Measurements from ENCODE around the gene AP3D1. TPM values are rescaled to one million over a fixed set of nuclear protein-coding genes. Genes with fewer than 3 reads are reported as not detected.
"Not testable (repeated sequence)": the region's sequence is repeated elsewhere in the genome, so short reads cannot be mapped to it uniquely, and the experiment has no call there.

Gene AP3D1
- total and polyA plus RNA-seq, 9 of the 15 experiments (the other 6 are each of a cell fraction or from before 2014, with no cell fraction given): 1.2 to 86.1 (median 35.9) TPM

DNA sequence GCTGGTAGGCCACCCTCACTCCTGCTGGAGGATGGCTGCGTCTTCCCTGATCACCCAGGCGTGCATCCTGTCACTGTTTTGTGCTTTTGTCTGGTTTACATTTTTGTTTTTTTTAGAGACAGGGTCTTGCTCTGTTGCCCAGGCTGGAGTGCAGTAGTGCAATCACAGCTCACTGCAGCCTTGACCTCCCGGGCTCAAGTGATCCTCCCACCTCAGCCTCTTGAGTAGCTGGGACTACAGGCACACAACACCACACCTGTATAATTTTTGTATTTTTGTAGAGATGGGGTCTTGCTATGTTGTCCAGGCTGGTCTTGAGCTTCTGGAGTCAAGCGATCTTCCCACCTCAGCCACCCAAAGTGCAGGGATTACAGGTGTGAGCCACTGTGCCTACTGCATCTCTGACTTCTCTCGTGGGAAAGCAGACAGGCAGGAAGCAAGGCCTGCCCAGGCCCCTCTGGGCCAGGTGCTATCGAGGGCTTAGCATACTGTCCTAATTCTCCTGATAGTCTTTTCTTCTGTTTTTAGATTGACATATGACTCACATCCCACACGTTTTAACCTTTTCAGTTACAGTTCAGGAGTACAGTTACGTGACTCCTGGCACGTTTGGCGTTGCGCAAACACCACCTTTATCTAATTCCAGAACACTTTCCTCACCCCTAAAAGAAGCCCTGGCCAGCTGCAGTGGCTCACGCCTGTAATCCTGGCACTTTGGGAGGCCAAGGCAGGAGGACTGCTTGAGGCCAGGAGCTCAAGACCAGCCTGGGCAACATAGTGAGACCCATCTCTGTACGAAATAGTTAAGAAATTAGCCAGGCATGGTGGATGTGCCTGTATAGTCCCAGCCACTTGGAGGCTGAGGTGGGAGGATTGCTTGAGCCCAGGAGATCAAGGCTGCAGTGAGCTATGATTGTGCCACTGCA lies 64.4 kb downstream of the AP3D1 start (continued):
- TF ChIP-seq, protein P1, sequence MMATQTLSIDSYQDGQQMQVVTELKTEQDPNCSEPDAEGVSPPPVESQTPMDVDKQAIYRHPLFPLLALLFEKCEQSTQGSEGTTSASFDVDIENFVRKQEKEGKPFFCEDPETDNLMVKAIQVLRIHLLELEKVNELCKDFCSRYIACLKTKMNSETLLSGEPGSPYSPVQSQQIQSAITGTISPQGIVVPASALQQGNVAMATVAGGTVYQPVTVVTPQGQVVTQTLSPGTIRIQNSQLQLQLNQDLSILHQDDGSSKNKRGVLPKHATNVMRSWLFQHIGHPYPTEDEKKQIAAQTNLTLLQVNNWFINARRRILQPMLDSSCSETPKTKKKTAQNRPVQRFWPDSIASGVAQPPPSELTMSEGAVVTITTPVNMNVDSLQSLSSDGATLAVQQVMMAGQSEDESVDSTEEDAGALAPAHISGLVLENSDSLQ (IDR thresholded peaks at IDR 0.05): peak; percentile 59
- peak; percentile 80 for TF ChIP-seq FOSL1 (tag; conservative IDR thresholded peaks at IDR 0.05)
- peak; percentile 24; the same call in 1 of the 2 replicates for TF ChIP-seq EP300 (IDR thresholded peaks at IDR 0.05; ENCODE audit: low read length)
- TF ChIP-seq ADNP (tag; IDR thresholded peaks at IDR 0.05): 0 out of 2 replicates have a peak, but pooled peaks have one; percentile 36
- TF ChIP-seq, protein P2, sequence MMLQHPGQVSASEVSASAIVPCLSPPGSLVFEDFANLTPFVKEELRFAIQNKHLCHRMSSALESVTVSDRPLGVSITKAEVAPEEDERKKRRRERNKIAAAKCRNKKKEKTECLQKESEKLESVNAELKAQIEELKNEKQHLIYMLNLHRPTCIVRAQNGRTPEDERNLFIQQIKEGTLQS (IDR thresholded peaks at IDR 0.05): peak; percentile 81
- TF ChIP-seq, protein P2 (CRISPR knock-in tag; conservative IDR thresholded peaks at IDR 0.05): not testable (repeated sequence)
- TF ChIP-seq SMARCA5 (IDR thresholded peaks at IDR 0.05): peak; percentile 54; the same call in 1 of the 2 replicates
- TF ChIP-seq ATF1, MYNN (CRISPR knock-in tag; IDR thresholded peaks at IDR 0.05): not testable (repeated sequence)
- 0 out of 2 replicates have a peak, but pooled peaks have one; percentile 33 for TF ChIP-seq ATF1 (tag; IDR thresholded peaks at IDR 0.05)
- TF ChIP-seq SOX6 (IDR thresholded peaks at IDR 0.05): peak; percentile 75
- TF ChIP-seq DPF2 (IDR thresholded peaks at IDR 0.05): peak; percentile 58; the same call in 1 of the 2 replicates
- peak; percentile 63 for TF ChIP-seq RBM25 (IDR thresholded peaks at IDR 0.05; ENCODE audit: low read depth, low read length, severe bottlenecking)
- TF ChIP-seq LEF1 (IDR thresholded peaks at IDR 0.05): peak; percentile 37; the same call in 1 of the 2 replicates
- peak; percentile 53 for TF ChIP-seq MEIS2 (IDR thresholded peaks at IDR 0.05; ENCODE audit: partially characterized antibody)
- peak; percentile 40; the same call in 1 of the 2 replicates for TF ChIP-seq SMARCE1 (IDR thresholded peaks at IDR 0.05)
- TF ChIP-seq ZEB2 (IDR thresholded peaks at IDR 0.05): peak; percentile 81; the same call in 1 of the 2 replicates
- TF ChIP-seq MYNN (IDR thresholded peaks at IDR 0.05): peak; percentile 66; the same call in 1 of the 2 replicates
- peak; percentile 72 for TF ChIP-seq ARID1B (IDR thresholded peaks at IDR 0.05)
- peak; percentile 71 for TF ChIP-seq TCF3 (CRISPR knock-in tag; IDR thresholded peaks at IDR 0.05)
- 0 out of 2 replicates have a peak, but pooled peaks have one; percentile 24 for TF ChIP-seq ATF7 (IDR thresholded peaks at IDR 0.05)
- TF ChIP-seq, protein P3, sequence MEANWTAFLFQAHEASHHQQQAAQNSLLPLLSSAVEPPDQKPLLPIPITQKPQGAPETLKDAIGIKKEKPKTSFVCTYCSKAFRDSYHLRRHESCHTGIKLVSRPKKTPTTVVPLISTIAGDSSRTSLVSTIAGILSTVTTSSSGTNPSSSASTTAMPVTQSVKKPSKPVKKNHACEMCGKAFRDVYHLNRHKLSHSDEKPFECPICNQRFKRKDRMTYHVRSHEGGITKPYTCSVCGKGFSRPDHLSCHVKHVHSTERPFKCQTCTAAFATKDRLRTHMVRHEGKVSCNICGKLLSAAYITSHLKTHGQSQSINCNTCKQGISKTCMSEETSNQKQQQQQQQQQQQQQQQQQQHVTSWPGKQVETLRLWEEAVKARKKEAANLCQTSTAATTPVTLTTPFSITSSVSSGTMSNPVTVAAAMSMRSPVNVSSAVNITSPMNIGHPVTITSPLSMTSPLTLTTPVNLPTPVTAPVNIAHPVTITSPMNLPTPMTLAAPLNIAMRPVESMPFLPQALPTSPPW (CRISPR knock-in tag; IDR thresholded peaks at IDR 0.05): 0 out of 2 replicates have a peak, but pooled peaks have one; percentile 30
- TF ChIP-seq DACH1 (IDR thresholded peaks at IDR 0.05; ENCODE audit: partially characterized antibody): peak; percentile 56
- peak; percentile 87; the same call in 1 of the 2 replicates for TF ChIP-seq GATAD2A (IDR thresholded peaks at IDR 0.05)
- TF ChIP-seq BHLHE40 (IDR thresholded peaks at IDR 0.05; ENCODE audit: low read length): peak; percentile 96
- peak; percentile 90 for TF ChIP-seq CEBPG (CRISPR knock-in tag; IDR thresholded peaks at IDR 0.05)
- peak; percentile 67 to 89; a peak in 3 of 4 replicates for TF ChIP-seq CEBPG (tag; conservative IDR thresholded peaks at IDR 0.05 in 1 of 2, IDR thresholded peaks at IDR 0.05 in 1 of 2)
- TF ChIP-seq FOXK1 (CRISPR knock-in tag; IDR thresholded peaks at IDR 0.05; ENCODE audit: borderline replicate concordance): 0 out of 2 replicates have a peak, but pooled peaks have one; percentile 14
- peak; percentile 81 for TF ChIP-seq CBFA2T3 (IDR thresholded peaks at IDR 0.05)
